ENCODE data around the gene MPV17.
"Not testable (repeated sequence)": the region's sequence is repeated elsewhere in the genome, so short reads cannot be mapped to it uniquely, and the experiment has no call there.

MPV17 gene

DNA sequence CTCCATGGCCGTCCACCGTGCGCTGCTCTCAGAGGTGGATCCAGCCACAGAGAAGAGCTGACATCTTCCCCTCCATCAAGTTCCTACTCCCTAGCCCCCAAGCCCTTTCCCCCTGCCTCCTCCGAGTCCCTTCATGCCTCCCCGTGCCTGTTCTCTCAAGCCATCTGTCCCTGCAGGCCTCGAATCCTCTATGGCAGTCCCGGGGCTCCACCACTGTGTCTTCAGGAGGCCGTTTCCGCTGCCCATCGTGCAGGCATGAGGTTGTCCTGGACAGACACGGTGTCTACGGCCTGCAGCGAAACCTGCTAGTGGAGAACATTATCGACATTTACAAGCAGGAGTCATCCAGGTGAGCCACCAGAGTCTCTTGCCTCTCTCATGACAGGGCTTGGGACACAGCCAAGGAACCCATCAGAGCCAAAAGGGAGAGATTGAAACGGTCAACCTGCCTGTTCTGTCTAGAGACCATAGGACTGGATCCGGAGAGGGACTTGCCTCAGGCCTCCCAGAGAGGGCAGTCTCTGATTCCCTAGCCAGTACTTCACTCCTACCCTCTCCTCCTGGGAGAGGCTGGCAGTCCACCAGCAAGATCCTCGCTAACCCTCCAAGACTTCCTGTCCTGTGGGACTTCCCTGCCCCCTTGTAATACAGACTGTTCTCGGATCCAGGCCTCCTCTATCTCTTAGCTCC lies 24.4 kb downstream of the MPV17 start:
- DNase-seq (ENCODE audit: low read depth in 2 of 2): no peak

DNA sequence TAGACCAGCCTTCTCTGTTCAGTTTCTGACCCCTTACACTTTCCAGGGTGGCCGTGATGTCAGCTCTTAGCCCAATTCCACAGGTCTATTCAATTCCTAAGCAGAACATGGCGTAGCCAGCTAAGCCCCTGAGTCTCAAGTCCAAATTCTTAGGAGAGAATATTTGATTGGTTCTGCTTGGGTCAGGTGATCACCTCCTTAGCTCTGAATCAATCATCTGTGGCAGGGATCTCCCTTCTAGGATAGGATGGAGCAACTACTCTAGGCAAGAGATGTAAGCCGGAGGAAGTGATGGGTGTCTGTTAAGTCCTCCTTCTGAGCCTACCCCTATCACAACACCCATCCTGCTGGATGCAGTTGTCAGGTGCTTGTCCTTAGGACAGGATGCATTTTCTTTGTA lies 25.7 kb downstream of the MPV17 start:
- no peak for DNase-seq (ENCODE audit: low read depth in 2 of 2)

DNA sequence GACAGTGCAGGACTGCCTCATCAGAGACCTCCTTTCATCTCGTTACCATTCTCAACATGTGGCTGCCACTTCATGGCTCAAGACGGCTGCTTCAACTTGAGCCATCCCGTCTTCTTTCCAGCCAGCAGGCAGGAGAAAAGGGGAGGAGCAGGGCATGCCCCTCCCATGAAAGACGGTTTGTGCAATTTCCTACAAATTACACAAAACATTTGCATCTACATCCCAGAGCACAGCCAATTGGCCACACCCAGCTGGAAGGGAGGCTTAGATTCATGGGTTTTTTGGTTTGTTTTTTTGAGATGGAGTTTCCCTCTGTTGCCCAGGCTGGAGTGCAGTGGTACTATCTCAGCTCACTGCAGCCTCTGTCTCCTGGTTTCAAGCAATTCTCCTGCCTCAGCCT lies 26.4 kb downstream of the MPV17 start:
- DNase-seq (ENCODE audit: low read depth in 2 of 2): no peak

DNA sequence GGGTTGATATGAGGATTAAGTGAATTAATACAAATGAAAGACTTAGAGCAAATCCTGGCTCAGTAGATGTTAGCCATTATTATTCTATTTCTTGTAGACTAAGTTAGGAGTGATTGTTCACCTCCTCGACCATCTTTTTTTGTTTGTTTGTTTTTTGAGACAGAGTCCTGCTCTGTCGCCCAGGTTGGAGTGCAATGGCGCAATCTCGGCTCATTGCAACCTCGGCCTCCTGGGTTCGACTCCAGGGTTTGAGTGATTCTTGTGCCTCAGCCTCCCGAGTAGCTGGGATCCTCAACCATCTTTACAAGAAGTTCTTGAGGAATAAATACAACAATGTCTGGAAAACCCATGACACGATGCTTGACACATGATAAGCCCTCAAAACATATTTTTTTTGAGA lies 28.0 kb downstream of the MPV17 start:
- DNase-seq (ENCODE audit: low read depth in 2 of 2): no peak

DNA sequence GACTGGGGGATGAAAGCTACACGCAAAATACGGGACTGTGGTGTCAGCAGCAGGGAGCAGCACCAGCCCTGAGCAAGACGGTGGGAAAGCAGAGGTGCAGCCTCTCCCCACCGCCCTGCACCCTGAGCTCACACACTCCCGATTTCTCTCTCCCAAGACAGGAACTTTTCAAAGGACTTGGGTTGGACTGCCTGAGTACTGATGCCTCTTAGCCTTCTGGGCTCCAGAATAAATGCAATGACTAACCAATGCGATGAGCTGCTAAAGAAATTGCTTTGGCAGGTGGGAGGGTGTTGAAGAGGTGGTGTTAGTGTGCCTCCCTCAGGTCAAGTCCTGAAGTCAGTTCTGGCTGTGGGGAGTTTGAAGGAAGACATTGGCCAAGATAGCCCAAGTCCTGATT lies 31.0 kb downstream of the MPV17 start:
- no peak for DNase-seq (ENCODE audit: low read depth in 2 of 2)

DNA sequence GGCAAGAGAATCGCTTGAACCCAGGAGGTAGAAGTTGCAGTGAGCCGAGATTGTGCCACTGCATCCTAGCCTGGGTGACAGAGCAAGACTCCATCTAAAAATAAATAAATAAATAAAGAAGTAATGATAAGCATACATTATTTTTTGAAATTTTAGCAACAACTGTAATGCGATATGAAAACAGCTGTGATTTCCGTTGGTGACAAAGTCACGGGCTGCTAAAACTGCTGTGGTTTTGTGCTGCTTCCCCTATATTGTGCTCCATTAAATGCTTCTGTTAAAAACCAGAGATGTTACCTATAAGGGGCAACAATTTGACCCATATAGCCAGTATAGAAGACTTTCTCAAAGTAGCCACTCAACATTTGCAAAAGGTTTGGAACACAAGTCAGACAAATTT lies 32.3 kb downstream of the MPV17 start:
- no peak for DNase-seq (ENCODE audit: low read depth in 2 of 2)

DNA sequence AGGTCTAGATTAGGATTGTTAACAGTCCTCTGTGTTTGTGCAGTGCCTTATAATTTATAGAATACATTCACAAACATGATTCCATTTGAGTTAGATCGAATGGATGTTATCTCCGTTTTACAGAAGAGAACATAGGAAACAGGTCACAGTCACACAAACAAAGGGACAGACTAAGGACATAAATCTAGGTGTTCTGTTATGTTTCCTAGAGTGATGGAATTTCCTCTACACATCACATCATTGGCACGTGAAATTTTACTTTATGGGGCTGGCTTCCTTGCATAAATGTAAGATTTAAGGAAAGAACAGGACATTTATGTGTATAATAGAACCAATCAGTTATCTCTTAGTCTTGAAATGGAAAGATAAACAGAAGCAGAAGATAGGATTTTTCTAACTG lies 34.3 kb downstream of the MPV17 start:
- no peak for DNase-seq (ENCODE audit: low read depth in 2 of 2)

DNA sequence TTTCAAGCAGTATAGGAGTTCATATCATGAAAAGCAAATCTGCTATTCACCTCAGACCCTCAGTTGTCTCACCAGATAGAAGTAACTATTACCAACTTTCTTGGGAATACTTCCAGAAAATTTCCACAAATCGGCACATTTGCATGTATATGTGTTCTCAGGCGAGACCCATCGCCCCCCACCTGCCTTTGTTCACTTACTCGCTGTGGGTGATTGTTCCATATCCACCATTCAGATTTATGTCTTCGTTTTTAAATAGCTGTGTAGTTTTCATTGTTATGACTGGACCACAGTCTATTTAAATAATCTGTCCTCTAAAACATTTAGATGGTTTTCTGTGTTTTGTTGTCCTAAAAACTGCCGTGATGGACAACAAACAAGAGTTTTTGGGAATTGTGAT lies 37.4 kb downstream of the MPV17 start:
- no peak for DNase-seq (ENCODE audit: low read depth in 2 of 2)

DNA sequence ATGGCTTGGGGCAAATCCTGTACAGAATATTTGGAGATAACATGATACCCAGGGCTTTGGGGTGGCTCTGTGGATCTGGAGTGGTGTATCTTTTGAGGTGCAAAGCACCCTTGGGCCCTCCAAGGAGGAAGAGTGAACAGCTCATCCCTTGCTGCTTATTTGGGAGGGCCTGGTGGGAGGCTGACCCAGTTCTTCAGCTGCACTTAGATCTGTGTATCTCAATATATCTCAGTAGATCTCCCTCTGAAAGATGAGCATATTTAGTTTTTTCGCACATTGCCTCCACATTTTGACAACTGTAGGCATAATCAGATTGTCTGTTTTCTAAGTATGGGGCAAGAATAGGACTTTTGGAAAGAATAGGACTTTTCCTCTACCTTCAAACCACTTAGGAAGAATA lies 37.9 kb downstream of the MPV17 start:
- no peak for DNase-seq (ENCODE audit: low read depth in 2 of 2)

DNA sequence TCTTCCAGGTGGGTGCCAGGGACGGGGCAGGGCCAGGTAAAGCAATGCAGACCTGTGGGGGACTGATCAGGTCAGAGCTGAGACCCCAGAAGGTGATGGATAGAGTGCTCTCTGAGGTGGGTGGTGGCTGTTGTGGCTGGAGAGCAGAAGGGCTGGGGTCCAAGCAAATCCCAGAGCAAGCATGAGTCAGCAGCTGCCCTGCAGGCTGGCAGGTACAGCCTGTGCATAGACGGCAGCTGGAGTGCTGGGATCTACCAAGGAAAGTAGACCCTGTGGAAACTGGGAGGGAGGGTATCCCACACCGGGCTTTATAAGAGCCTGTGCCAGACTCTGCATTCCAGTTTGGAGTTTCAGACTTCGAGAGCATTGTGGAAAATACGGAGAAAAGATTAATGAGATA lies 40.0 kb downstream of the MPV17 start:
- DNase-seq (ENCODE audit: low read depth in 2 of 2): no peak

DNA sequence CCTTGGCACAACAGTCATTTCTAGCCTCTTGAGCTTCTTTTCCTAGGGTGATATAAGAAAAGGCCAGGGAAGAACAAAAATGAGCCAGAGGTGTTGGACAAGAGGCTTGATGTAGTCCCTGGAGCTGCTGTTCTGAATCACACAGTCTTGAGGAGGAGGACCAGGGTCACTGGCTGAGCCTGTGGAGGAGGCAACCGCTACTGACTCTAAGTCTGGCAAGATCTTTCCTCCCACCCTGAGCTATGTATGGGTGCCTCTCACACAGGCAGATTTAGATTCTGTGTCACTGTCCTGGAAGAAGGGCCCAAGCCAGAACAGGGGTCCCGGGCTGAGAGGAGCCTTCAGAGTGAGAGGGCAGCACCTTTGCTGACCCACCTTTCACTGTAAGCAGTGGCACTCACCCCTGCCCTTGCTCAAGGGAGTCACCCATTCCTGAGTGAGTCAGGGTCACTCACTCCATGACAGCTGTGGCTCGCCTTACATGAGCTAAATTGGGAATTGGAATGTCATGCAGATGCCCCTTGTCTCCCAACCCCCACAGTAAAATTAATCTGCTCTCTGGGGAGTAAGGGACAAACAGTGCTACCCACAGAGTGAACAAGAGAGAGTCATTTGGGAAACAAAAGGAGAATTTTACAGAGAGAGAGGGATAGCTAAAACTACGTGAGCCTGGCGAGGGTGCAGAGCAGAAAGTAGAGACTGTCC lies 40.9 kb downstream of the MPV17 start, which contains the start of gene TRIM54:
TRIM54 (plus strand) TSS at position 575 of the 705 bp plus-strand sequence. CDS start 303 bp downstream, outside the sequence.
- no peak for DNase-seq (ENCODE audit: low read depth in 2 of 2)

DNA sequence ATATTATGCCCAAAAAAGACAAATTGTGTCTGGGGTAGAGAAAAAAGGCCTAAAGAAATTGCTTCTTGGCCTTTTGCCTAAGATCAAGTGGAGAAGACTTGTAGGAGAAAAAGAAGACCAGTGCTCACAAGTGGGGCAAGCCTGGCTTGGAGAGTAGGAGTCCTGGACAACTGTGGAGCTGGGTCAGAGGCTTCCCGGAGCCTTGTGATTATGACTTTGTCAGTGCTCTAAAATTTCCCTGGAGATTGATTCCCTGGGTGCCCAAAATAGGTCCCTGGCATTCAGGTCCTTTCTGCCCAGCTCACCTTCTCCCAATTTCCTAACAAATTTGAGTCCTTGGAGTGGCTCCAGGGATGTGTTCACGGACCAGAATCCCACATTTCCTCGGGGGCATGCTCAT lies 41.5 kb downstream of the MPV17 start:
- no peak for DNase-seq (ENCODE audit: low read depth in 2 of 2)

DNA sequence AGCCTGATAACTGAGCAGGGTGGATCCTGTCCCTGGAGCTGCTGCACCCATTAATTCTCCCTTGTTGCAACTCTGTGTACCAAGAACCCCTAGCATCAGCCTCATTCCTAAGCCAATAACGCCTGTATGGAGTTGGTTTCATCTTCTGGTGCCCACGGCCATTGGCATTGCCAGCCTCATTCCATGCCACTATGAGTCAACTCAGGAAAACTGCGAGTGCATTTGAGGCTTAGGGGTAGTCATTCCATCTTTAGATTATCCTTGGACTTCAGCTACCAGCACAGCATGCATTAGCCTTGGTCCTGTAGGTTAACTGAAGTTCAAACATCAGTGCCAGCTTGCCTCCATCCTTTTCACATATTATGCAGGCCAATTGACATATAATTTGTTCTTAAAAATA lies 42.1 kb downstream of the MPV17 start:
- no peak for DNase-seq (ENCODE audit: low read depth in 2 of 2)

DNA sequence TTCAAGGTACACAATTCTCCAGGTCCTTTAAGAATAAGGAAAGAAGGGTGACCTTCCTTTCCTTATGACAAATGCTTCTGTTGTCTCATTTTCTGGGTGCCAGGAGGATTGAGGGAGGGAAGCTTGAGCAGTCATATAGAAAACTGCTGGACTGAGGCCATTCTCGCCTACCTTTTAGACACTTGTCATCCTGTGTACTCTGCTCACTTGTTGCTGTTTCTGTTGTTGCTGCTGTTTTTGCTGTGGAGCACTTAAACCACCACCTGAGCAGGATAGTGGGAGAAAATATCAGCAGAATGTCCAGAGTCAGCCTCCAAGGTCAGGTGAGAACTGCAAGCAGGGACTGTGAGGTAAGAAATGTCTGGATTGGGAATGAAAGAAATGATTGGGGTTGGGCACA lies 44.9 kb downstream of the MPV17 start:
- no peak for DNase-seq (ENCODE audit: low read depth in 2 of 2)

DNA sequence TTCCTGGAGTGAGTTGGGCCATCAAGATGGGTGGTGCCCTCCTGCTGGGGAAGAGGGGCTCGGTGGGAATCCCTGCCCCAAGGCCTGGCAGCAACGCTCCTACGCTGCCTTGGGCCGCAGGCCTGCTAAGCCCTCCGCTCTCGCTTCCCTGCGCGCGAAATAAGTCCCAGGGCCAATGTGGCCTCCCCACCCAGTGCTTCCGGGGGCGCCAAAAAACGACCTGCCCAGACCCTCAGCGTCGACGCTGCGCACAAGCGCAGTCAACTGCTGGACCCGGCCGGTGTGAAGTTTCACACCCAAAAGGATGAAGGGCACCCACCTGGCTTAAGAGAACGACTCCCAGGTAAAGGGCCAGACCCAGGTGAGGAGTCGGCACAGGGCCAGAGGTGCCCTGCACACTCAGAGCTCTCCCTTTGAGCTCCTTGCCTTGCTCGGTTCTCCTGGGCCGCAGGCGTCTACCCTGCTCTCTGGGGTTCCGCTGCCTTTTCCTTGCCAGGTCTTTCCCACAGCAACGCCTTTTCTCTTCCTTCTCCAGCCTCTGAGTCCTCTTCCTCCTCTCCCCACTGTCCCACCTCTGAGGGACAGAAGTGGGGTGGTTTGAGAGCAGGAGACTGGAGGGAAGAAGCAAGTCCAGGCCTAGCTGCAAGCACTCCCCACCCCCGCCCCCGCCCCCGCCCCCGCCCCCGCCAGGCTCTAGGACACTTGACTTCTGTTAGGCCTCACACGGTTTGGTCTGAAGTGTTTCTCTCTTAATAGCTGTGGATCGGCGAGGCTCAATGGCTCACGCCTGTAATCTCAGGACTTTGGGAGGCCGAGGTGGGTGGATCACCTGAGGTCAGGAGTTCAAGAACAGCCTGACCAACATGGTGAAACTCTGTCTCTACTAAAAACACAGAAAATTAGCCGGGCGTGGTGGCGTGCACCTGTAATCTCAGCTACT lies 47.4 kb downstream of the MPV17 start, which contains the start of gene DNAJC5G:
DNAJC5G (plus strand) TSS at position 223 of the 940 bp plus-strand sequence. CDS start 1,296 bp downstream, outside the sequence.
- no peak for DNase-seq (ENCODE audit: low read depth in 2 of 2)

DNA sequence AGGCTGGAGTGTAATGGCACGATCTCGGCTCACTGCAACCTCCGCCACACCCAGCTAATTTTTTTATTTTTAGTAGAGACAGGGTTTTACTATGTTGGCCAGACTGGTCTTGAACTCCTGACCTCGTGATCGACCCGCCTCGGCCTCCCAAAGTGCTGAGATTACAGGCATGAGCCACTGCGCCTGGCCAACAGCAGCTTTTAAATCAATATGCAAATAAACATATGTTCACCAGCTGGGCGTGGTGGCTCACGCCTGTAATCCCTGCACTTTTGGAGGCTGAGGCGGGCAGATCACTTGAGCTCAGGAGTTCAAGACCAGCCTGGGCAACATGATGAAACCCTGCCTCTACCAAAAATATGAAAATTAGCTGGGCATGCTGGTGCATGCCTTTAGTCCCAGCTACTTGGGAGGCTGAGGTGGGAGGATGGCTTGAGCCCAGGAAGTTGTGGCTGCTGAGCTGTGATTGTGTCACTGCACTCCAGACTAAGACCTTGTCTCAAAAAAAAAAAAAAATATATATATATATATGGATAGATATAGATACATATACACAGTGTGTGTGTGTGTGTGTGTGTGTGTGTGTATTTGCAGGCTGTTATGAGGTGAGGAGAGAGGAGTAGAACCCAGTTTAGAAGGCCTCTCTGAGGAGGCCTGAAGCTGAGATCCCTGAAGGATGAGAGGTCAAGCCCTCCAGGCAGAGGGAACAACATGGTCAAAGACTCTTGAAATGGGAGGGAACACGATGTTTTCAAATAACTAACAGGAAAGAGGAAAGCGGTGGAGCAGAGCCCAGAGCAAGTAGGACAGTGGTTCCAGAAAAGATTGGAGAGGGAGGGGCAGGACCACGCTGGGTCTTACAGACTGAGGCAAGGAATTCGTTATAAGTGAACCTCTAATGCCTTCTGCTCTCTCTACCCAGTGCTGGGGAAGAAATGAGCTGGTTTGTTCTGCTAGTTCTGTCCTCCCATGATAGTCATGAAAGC lies 50.1 kb downstream of the MPV17 start:
- DNase-seq (ENCODE audit: low read depth in 2 of 2): not testable (repeated sequence)

DNA sequence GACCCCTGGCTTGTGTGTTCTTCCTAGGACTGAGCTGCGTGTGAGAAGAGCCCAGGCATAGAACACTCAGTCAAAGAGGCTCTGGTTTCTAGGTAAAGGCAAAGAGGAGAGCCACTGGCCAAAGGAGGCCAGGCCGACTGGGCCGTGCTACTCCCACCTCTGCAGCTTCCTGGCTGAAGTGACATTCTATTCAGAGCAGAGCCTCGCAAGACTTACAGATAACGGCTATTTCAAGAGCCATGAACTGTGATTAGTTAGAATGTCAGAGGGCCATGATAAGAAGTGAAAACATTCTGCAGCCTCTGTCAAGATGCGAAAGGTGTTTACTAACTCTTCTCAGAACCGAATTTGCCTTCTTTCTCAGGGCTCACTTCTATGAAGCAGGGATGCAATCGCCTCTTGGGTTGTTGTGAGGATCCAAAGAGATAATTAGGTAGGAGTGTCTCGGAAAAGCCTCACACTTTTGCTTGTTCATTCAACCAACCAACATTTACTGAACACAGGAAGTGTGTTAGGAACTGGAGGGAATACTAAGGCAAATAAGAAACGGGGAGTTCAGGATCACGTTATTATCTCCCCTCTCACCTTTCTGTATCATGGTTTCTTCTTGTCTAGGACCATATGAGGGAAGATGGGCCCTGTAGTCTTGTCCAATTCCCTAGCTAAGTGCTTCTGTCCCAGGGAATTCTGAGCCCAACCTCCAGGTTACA lies 51.1 kb downstream of the MPV17 start:
- no peak for DNase-seq (ENCODE audit: low read depth in 2 of 2)

DNA sequence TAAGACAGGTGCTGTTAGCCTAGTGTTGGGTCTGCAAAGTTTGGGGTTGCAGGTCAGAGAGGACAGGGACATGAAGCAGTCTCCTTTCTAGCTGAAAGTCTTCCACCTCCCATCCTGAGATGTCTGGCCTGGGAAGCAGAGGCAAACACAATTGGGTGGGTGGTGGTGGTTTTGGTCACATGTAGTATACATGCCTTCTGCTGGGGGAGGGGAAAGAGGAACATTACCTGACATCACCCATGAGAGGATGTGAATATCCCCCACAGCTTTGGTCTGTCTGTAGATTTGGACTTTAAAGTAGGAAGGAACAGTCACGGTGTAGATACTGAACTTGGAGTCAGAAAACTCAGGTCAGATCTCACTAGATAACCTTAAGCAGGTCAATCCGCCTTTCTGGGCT lies 52.2 kb downstream of the MPV17 start:
- no peak for DNase-seq (ENCODE audit: low read depth in 2 of 2)

DNA sequence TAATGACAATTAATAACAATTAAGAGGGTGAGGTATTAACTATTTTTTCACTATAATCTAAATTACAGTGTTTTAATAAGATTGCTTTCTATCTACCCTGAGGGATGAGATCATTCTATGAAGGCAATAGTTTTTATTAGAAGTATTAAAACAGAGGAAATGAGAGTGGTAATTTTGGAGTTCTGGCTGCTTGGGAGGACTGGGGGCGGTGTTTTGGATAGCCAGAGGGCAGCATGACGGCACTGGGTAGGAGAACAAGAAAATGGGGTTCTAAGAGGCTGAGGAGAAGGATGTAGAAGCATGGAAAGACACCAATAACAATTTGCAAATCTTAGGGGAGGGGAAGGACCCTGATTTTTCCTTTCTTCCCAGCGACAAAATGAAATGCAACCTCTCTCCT lies 52.8 kb downstream of the MPV17 start:
- no peak for DNase-seq (ENCODE audit: low read depth in 2 of 2)

DNA sequence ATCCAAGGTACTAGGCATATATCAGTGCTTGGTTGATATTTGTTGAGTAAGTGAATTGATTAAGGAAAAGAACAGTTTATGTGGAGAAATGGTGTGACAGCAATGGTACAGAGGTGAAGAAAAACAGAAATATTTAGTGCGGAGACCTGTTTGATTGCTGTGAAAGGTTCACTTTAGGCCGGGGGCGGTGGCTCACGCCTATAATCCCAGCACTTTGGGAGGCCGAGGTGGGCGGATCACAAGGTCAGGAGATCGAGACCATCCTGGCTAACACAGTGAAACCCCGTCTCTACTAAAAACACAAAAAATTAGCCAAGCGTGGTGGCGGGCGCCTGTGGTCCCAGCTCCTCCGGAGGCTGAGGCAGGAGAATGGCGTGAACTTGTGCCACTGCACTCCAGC lies 54.6 kb downstream of the MPV17 start:
- DNase-seq (ENCODE audit: low read depth in 2 of 2): not testable (repeated sequence)

DNA sequence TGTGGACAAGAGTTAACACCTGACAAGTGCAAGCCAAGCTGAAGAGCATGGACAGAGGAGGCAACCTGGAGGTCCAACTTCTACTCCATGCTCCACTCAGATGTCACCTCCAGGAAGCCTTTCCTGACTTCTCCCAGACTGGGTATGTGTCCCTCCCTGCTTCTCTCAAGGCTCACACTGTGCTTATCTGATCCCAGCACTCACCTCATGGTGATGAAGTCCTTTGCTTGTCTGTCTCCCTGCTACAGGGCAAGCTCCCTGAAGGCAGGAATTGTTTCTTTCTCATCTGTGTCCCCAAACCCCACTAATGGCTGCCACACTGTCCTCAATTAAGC lies 57.4 kb downstream of the MPV17 start:
- no peak for DNase-seq (ENCODE audit: low read depth in 2 of 2)

Data from stimulated activated CD8-positive, alpha-beta memory T cell treated with anti-CD3 and anti-CD28 coated beads, Interleukin-15, amount 100 ng/mL, for 4 hours (primary cell).